ENCODE data around the gene MAPK8IP3.

Gene MAPK8IP3

GRCh38 chr16:1745900-1746692, 40.1 kb downstream of the MAPK8IP3 start:
- H3K27me3 ChIP-seq (ENCODE audit: control insufficient read depth, insufficient read depth, low read length): no peaks in the 10 kb centered on the region
- no peaks in the 10 kb centered on the region for H3K9me3 ChIP-seq (replicated peaks; ENCODE audit: low read length)
- peak overlapping the region; percentile 57 for H3K4me3 ChIP-seq (ENCODE audit: low read length)
- peak overlapping the region; percentile 89 for H3K4me2 ChIP-seq (ENCODE audit: low read length)
- H3K9ac ChIP-seq (ENCODE audit: low read depth, low read length): peak overlapping the region; percentile 86
- H3K36me3 ChIP-seq (ENCODE audit: insufficient read depth, low read length): peaks cover 60% of the 10 kb centered on the region
- peaks cover 38% of the 10 kb centered on the region for H3K4me1 ChIP-seq (ENCODE audit: control insufficient read depth, insufficient read depth, low read length)

GRCh38 chr16:1746693-1747195, 40.7 kb downstream of the MAPK8IP3 start:
- peaks cover 64% of the 10 kb centered on the region for H3K36me3 ChIP-seq (ENCODE audit: insufficient read depth, low read length)
- H3K9ac ChIP-seq (ENCODE audit: low read depth, low read length): peak overlapping the region; percentile 61
- H3K4me1 ChIP-seq (ENCODE audit: control insufficient read depth, insufficient read depth, low read length): peaks cover 38% of the 10 kb centered on the region
- no peaks in the 10 kb centered on the region for H3K27me3 ChIP-seq (ENCODE audit: control insufficient read depth, insufficient read depth, low read length)
- H3K4me2 ChIP-seq (ENCODE audit: low read length): peak overlapping the region; percentile 64
- no peaks in the 10 kb centered on the region for H3K9me3 ChIP-seq (replicated peaks; ENCODE audit: low read length)
- peak overlapping the region; percentile 7 for H3K4me3 ChIP-seq (ENCODE audit: low read length)

- Histone ChIP-seq H3K9ac (ENCODE audit: low read depth, low read length) (no peak overlapping the region), H3K36me3 (ENCODE audit: insufficient read depth, low read length) (peaks cover 69% of the 10 kb centered on the region), H3K9me3 (replicated peaks; ENCODE audit: low read length) (no peaks in the 10 kb centered on the region), H3K4me3 (ENCODE audit: low read length) (no peak overlapping the region), H3K27me3 (ENCODE audit: control insufficient read depth, insufficient read depth, low read length) (no peaks in the 10 kb centered on the region), H3K4me2 (ENCODE audit: low read length) (no peak overlapping the region), H3K4me1 (ENCODE audit: control insufficient read depth, insufficient read depth, low read length) (peaks cover 38% of the 10 kb centered on the region)
Measured at GRCh38 chr16:1747934-1748333, 41.9 kb downstream of the MAPK8IP3 start.

- H3K4me1 ChIP-seq (ENCODE audit: control insufficient read depth, insufficient read depth, low read length): peaks cover 36% of the 10 kb centered on the region
- peaks cover 58% of the 10 kb centered on the region for H3K36me3 ChIP-seq (ENCODE audit: insufficient read depth, low read length)
- H3K9me3 ChIP-seq (replicated peaks; ENCODE audit: low read length): no peaks in the 10 kb centered on the region
- H3K4me2 ChIP-seq (ENCODE audit: low read length): no peak overlapping the region
- no peak overlapping the region for H3K9ac ChIP-seq (ENCODE audit: low read depth, low read length)
- no peaks in the 10 kb centered on the region for H3K27me3 ChIP-seq (ENCODE audit: control insufficient read depth, insufficient read depth, low read length)
- H3K4me3 ChIP-seq (ENCODE audit: low read length): no peak overlapping the region
Measured at GRCh38 chr16:1749152-1750117, 43.4 kb downstream of the MAPK8IP3 start.

GRCh38 chr16:1751946-1752345, 46.0 kb downstream of the MAPK8IP3 start:
- Histone ChIP-seq H3K36me3 (ENCODE audit: insufficient read depth, low read length) (peaks cover 60% of the 10 kb centered on the region), H3K4me2 (ENCODE audit: low read length) (no peak overlapping the region), H3K9me3 (replicated peaks; ENCODE audit: low read length) (no peaks in the 10 kb centered on the region), H3K4me1 (ENCODE audit: control insufficient read depth, insufficient read depth, low read length) (peaks cover 14% of the 10 kb centered on the region), H3K9ac (ENCODE audit: low read depth, low read length) (no peak overlapping the region), H3K4me3 (ENCODE audit: low read length) (no peak overlapping the region), H3K27me3 (ENCODE audit: control insufficient read depth, insufficient read depth, low read length) (no peaks in the 10 kb centered on the region)

- Histone ChIP-seq H3K9me3 (replicated peaks; ENCODE audit: low read length) (no peaks in the 10 kb centered on the region), H3K9ac (ENCODE audit: low read depth, low read length) (no peak overlapping the region), H3K27me3 (ENCODE audit: control insufficient read depth, insufficient read depth, low read length) (no peaks in the 10 kb centered on the region), H3K4me2 (ENCODE audit: low read length) (no peak overlapping the region), H3K36me3 (ENCODE audit: insufficient read depth, low read length) (peaks cover 53% of the 10 kb centered on the region), H3K4me1 (ENCODE audit: control insufficient read depth, insufficient read depth, low read length) (peaks cover 9% of the 10 kb centered on the region), H3K4me3 (ENCODE audit: low read length) (no peak overlapping the region)
Measured at GRCh38 chr16:1752853-1753252, 46.9 kb downstream of the MAPK8IP3 start.

DNA sequence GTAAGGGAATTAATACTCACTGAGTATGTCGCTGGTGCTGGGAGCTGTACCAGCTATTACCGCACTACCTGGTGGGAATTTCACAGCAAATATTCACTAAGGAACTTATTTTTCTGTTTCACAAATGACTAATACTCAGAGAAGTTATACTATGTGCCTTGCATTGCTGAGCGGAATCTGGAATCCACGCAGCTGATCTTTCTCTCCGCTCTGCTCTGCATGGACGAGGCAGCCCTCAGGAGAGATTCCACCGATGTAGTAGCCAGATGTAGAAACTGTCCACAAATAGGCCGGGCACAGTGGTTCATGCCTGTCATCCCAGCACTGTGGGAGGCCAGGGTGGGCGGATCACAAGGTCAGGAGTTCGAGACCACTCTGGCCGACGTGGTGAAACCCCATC, 48.2 kb downstream of the MAPK8IP3 start:
- no peak overlapping the region for H3K9ac ChIP-seq (ENCODE audit: low read depth, low read length)
- H3K4me3 ChIP-seq (ENCODE audit: low read length): no peak overlapping the region
- no peaks in the 10 kb centered on the region for H3K27me3 ChIP-seq (ENCODE audit: control insufficient read depth, insufficient read depth, low read length)
- H3K9me3 ChIP-seq (replicated peaks; ENCODE audit: low read length): no peaks in the 10 kb centered on the region
- H3K4me1 ChIP-seq (ENCODE audit: control insufficient read depth, insufficient read depth, low read length): peaks cover 9% of the 10 kb centered on the region
- no peak overlapping the region for H3K4me2 ChIP-seq (ENCODE audit: low read length)
- H3K36me3 ChIP-seq (ENCODE audit: insufficient read depth, low read length): peaks cover 46% of the 10 kb centered on the region

DNA sequence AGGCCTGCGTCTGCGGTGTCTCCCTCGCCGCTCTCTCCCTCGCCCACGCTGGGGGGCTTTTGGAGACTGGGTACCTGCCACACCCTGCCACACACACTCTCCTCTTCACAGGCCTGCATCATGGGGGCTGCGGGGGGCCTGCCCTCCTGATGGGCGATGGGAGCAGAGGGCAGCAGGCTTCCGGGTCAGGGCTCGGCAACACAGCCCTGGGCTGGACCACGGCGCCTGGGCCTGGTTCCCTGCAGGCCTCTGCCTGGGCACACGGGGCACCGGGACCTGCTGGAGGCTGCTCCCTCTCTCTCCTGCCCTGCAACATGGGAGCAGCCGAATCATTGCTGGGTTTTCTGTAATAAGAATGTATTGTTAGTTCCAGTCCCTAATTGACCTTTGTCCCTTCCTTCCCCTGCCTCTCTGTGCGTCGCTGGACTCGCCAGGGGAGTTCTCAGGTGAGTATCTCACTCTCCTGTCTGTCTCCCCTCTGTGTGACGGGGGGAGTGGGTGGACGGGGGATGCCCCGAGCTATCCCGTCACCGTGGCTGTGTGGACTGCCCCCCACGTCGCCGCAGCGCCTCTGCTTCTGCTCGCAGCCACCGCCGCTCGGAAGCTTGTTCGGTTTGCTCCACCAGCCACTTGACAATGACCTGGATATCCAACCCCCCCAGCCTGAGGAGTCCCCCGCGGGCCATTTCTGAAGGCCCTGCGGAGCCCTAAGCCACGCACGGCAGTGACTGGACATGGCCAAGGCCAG, 51.9 kb downstream of the MAPK8IP3 start:
- no peak overlapping the region for H3K4me2 ChIP-seq (ENCODE audit: low read length)
- no peak overlapping the region for H3K4me3 ChIP-seq (ENCODE audit: low read length)
- no peak overlapping the region for H3K9ac ChIP-seq (ENCODE audit: low read depth, low read length)
- H3K27me3 ChIP-seq (ENCODE audit: control insufficient read depth, insufficient read depth, low read length): no peaks in the 10 kb centered on the region
- no peaks in the 10 kb centered on the region for H3K9me3 ChIP-seq (replicated peaks; ENCODE audit: low read length)
- no peaks in the 10 kb centered on the region for H3K4me1 ChIP-seq (ENCODE audit: control insufficient read depth, insufficient read depth, low read length)
- H3K36me3 ChIP-seq (ENCODE audit: insufficient read depth, low read length): peaks cover 44% of the 10 kb centered on the region

DNA sequence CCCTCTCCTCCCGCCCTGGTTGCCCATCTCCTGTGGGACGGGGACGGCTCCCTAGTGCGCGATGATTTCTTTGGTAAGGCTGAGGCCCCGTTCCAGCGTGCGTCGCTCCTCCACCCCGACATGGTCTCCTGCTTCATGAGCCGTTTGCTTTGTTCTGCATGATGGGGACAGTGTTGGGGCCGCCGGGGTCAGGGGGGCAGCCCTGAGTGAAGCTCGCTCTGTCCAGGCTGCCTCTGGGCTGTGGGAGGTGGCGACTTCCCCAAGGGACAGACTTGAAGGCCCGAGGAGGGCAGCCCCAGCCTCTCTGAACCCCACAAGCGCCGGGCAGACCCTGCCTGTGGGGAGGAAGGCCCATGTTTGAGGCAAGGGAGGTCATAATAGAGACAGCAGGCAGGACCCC, 52.9 kb downstream of the MAPK8IP3 start:
- Histone ChIP-seq H3K4me2 (ENCODE audit: low read length) (no peak overlapping the region), H3K4me1 (ENCODE audit: control insufficient read depth, insufficient read depth, low read length) (no peaks in the 10 kb centered on the region), H3K9me3 (replicated peaks; ENCODE audit: low read length) (no peaks in the 10 kb centered on the region), H3K27me3 (ENCODE audit: control insufficient read depth, insufficient read depth, low read length) (no peaks in the 10 kb centered on the region), H3K9ac (ENCODE audit: low read depth, low read length) (no peak overlapping the region), H3K36me3 (ENCODE audit: insufficient read depth, low read length) (peaks cover 50% of the 10 kb centered on the region), H3K4me3 (ENCODE audit: low read length) (no peak overlapping the region)

DNA sequence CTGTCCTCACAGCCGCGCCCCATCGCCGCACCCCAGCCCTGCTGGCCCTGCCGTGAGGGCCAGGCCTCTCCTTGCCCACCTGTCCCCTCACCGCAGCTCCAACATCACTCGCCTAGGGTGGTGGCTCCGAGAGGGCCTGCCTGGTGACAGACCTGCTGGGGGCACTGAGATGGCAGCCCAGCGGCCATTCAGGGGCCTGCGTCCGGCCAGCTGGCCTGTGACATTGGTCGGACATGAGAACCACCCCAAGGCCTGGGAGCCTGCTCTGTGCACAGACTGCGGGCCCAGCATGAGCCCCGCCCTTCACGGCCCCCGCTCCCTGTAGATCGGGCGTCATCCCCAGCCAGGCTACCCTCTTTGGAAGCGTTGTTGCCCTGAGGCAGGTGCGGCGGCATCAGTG, 53.5 kb downstream of the MAPK8IP3 start:
- Histone ChIP-seq H3K4me2 (ENCODE audit: low read length) (no peak overlapping the region), H3K9ac (ENCODE audit: low read depth, low read length) (no peak overlapping the region), H3K9me3 (replicated peaks; ENCODE audit: low read length) (no peaks in the 10 kb centered on the region), H3K4me3 (ENCODE audit: low read length) (no peak overlapping the region), H3K36me3 (ENCODE audit: insufficient read depth, low read length) (peaks cover 56% of the 10 kb centered on the region), H3K4me1 (ENCODE audit: control insufficient read depth, insufficient read depth, low read length) (no peaks in the 10 kb centered on the region), H3K27me3 (ENCODE audit: control insufficient read depth, insufficient read depth, low read length) (no peaks in the 10 kb centered on the region)

DNA sequence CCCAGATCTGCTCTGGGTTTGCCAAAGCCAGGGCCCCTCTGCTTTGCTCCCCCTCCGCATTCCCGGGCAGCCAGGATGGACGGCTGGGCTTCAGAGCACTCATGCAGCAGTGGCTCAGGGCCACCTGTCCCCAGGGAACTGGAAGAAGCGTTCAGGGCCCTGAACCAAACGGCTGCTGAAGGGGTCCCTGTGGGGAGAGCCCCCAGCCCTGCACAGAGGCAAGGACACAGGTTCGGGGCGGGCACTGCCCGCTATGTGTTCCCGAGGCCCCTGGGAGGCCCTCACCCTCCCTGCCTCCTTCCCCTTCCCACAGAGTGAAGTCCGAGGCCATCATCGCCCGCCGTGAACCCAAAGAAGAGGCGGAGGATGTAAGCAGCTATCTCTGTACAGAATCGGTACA, 54.9 kb downstream of the MAPK8IP3 start:
- H3K9me3 ChIP-seq (replicated peaks; ENCODE audit: low read length): no peaks in the 10 kb centered on the region
- peaks cover 62% of the 10 kb centered on the region for H3K36me3 ChIP-seq (ENCODE audit: insufficient read depth, low read length)
- H3K27me3 ChIP-seq (ENCODE audit: control insufficient read depth, insufficient read depth, low read length): no peaks in the 10 kb centered on the region
- no peak overlapping the region for H3K9ac ChIP-seq (ENCODE audit: low read depth, low read length)
- no peak overlapping the region for H3K4me2 ChIP-seq (ENCODE audit: low read length)
- no peak overlapping the region for H3K4me3 ChIP-seq (ENCODE audit: low read length)
- no peaks in the 10 kb centered on the region for H3K4me1 ChIP-seq (ENCODE audit: control insufficient read depth, insufficient read depth, low read length)

All from skeletal muscle satellite cell (primary cell).